ENCODE results near the gene FGF6. TPM values are rescaled to one million over a fixed set of nuclear protein-coding genes. Genes with fewer than 3 reads are reported as not detected.

The FGF6 gene
- total and polyA plus RNA-seq, 10 of the 15 experiments (the other 5 are each of a cell fraction or from before 2014, with no cell fraction given), result not detected

DNA sequence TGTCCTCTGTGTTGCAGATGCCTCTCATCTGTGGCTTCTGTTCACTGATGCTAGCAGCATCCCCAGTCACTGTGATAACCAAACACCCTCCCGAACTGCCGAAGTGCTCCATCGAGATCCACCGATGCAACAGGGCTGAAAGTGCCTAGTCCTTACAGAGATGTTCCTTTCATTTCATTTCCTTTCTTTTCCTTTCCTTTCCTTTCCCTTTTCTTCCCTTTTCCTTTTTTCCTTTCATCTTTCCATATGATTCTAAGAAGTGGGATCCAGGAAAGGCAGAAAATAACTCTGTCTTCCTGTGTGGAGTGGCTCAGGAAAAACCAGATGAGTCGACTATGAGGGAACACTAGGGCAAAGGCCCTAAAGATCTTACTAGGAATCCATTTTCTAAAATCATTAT lies 26.7 kb downstream of the FGF6 start (continued):
- TF ChIP-seq, protein P1, sequence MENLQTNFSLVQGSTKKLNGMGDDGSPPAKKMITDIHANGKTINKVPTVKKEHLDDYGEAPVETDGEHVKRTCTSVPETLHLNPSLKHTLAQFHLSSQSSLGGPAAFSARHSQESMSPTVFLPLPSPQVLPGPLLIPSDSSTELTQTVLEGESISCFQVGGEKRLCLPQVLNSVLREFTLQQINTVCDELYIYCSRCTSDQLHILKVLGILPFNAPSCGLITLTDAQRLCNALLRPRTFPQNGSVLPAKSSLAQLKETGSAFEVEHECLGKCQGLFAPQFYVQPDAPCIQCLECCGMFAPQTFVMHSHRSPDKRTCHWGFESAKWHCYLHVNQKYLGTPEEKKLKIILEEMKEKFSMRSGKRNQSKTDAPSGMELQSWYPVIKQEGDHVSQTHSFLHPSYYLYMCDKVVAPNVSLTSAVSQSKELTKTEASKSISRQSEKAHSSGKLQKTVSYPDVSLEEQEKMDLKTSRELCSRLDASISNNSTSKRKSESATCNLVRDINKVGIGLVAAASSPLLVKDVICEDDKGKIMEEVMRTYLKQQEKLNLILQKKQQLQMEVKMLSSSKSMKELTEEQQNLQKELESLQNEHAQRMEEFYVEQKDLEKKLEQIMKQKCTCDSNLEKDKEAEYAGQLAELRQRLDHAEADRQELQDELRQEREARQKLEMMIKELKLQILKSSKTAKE (IDR thresholded peaks at IDR 0.05; ENCODE audit: low read depth, poor library complexity, severe bottlenecking), result no peak
- TF ChIP-seq SPI1 (IDR thresholded peaks at IDR 0.05; ENCODE audit: borderline replicate concordance, insufficient read depth, low read depth, low read length), result no peak
- TF ChIP-seq CREB1 (IDR thresholded peaks at IDR 0.05; ENCODE audit: low read depth), result no peak
- TF ChIP-seq NR2C2 (IDR thresholded peaks at IDR 0.05; ENCODE audit: borderline replicate concordance, control insufficient read depth, insufficient read length, low read depth), result no peak

DNA sequence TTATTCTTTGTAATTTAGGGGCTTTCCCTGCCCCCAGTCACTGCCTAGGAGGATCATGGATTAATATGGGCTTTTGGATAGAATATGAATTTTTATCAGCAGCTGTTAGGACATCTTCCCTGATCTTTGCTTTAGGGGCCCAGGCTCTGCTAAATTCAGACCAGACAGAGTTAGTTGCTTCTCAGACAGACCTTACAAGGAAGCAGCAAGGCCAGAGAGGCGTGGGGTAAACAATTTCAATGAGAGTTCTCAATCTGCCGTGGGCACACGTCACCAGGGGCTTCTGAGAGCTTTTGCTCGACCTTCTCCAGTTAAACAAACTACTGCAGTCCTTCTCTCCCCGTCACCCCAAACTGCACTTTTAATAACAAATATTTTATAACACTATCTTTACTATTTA lies 27.7 kb downstream of the FGF6 start:
- Histone ChIP-seq H3K36me3 (ENCODE audit: control insufficient read depth in 2 of 2, insufficient read depth in 2 of 2, low read length in 1 of 2) (no peaks in the 10 kb centered on the region), H3K79me2 (ENCODE audit: control insufficient read depth, insufficient read depth, low read length) (no peaks in the 10 kb centered on the region), H3K27me3 (replicated peaks in 1 of 2; ENCODE audit: control insufficient read depth in 2 of 2, insufficient read depth in 2 of 2, low read length in 1 of 2) (peaks cover 0 to 7% of the 10 kb centered on the region in 2 experiments; a peak in 3 of 4 replicates), H2AFZ (ENCODE audit: control insufficient read depth, low read depth, low read length) (no peak overlapping the region), H3K4me3 (no peak overlapping the region), H3K4me2 (ENCODE audit: control insufficient read depth, insufficient read depth) (no peak overlapping the region), H4K20me1 (ENCODE audit: control insufficient read depth, insufficient read depth) (no peaks in the 10 kb centered on the region), H3K4me1 (ENCODE audit: control insufficient read depth, insufficient read depth, low read length) (no peaks in the 10 kb centered on the region), H3K9ac (ENCODE audit: control insufficient read depth, insufficient read depth, low read length) (no peak overlapping the region), H3K27ac (ENCODE audit: control insufficient read depth, insufficient read depth) (no peak overlapping the region), H3K9me3 (replicated peaks; ENCODE audit: control insufficient read depth, insufficient read depth, low read length) (no peaks in the 10 kb centered on the region)
- intact Hi-C loops (cut with micrococcal nuclease; ENCODE audit: unreplicated experiment), result no loop called here
- BruUV-seq (replicated peaks), result no TSS peak
- CTCF ChIA-PET, result interaction anchor here (0.7 to 1.0 kb wide), 2 partner anchors 19 to 107 kb away, joined by 3 read pairs; no protein-coding TSS in a partner anchor
- ATAC-seq (no peak), DNase-seq (ENCODE audit: low read depth, low spot score) (no peak), FAIRE-seq (no peak)
- POLR2A ChIA-PET, result no interaction called here
- SMC1A ChIA-PET (ENCODE audit: uncharacterized antibody, unreplicated experiment), result no interaction called here
- RAD21 ChIA-PET (ENCODE audit: unreplicated experiment), result interaction anchor here (1.2 kb wide), 1 partner anchor 454 kb away, joined by 3 read pairs; no protein-coding TSS in a partner anchor
- WGBS (ENCODE audit: insufficient coverage, insufficient replicate concordance, low lambda C conversion rate, missing lambda C conversion rate), result 11% methylated on average over 5 of the region's 5 CpGs
- in situ Hi-C loops (cut with MboI), result no loop called here
- TF ChIP-seq ATF3 (IDR thresholded peaks at IDR 0.05; ENCODE audit: borderline replicate concordance, extremely low read depth, low read depth, low read length) (no peak), NBN (IDR thresholded peaks at IDR 0.05) (no peak), JUNB (IDR thresholded peaks at IDR 0.05) (no peak), TBL1XR1 (IDR thresholded peaks at IDR 0.05; ENCODE audit: low read depth, low read length) (no peak), CHD1 (IDR thresholded peaks at IDR 0.05; ENCODE audit: low read depth, low read length) (no peak), ZBTB40 (IDR thresholded peaks at IDR 0.05; ENCODE audit: borderline replicate concordance) (no peak), NR2C2 (IDR thresholded peaks at IDR 0.05; ENCODE audit: borderline replicate concordance, control insufficient read depth, insufficient read length, low read depth) (no peak), MTA2 (IDR thresholded peaks at IDR 0.05; ENCODE audit: low read depth) (no peak), MLLT1 (IDR thresholded peaks at IDR 0.05) (no peak), YBX1 (IDR thresholded peaks at IDR 0.05) (no peak), NR2C1 (IDR thresholded peaks at IDR 0.05) (no peak)

Measured in GM12878 (cell line).